HUDEP-2 (cell line): ENCODE measurements around the gene SLC25A18.
"Not testable (repeated sequence)": the region's sequence is repeated elsewhere in the genome, so short reads cannot be mapped to it uniquely, and the experiment has no call there.

Experiments used
- DNase-seq, 76 experiments: peaks; one replicate each; lab custom pipeline; 2025; ENCODE audit not compliant: unreplicated experiment in 76 of 76; lab: John Stamatoyannopoulos, UW

Gene SLC25A18

GRCh38 chr22:17601031-17601430 lies 37.7 kb downstream of the SLC25A18 start:
- DNase-seq: no peak

- no peak for DNase-seq
Observed at GRCh38 chr22:17603668-17604067, 40.4 kb downstream of the SLC25A18 start.

DNA sequence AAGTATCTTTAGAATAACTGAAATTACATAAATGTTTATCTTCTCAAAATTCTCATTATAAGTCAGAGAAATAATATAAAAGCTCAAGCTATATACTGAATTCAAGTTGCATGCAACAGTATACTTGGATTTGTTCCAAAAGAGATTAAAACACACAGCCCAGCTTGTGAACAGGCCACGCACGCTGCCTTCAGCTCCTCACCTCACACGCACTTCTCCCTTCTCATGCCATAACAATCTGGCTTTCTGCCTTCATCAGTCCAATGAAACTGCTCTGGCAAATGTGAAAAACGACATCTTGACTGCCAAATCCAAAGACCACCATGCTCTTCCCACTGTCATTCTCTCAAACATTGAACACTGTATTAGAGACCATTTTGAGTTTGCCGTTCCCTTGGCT lies 43.2 kb downstream of the SLC25A18 start:
- no peak for DNase-seq

DNA sequence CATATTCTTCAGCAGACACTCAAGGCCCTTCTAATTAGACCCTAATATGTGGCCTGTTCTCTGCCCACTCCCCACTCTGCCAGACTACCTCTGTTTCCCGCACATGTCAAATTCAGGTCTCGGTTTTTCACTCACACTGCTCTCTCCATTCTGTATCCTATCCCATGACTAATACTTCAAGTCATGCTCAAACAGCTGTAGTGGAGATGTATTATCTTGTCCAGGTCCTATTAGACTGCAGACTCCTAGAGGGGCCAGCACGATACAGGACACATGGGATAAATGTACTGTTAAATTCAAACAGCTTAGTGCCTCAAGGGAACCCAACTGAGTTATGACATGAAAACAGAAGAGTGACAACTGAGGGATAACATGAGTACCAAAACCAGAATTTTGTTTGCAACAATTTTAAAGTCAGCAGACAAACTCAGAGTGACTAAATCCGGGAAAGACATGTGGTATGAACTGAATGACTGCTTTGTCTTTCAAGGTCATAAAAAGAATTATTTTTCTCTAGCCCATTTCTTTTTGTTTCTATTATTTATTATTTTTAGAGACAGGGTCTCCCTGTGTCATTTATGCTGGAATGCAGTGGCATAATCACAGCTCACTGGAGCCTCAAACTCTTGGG lies 44.7 kb downstream of the SLC25A18 start:
- no peak for DNase-seq

DNA sequence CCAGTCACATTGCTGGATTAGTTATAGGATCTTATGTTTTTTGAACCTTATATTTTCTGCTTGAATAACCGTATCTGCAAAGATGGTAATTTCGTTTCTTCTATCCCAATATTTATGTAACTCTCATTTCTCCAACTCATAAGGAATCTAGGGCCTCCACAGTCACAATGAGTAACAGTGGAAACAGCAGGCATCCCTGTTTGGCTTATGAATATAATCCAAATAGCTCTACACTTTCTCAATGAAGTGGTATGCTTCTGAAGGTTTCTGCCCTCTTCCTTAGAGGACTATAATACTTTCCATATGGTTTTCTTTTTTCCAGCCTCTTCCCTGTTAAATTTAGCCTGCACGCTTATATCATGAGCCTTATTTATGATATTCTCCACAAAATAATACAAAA lies 48.8 kb downstream of the SLC25A18 start:
- no peak for DNase-seq

DNA sequence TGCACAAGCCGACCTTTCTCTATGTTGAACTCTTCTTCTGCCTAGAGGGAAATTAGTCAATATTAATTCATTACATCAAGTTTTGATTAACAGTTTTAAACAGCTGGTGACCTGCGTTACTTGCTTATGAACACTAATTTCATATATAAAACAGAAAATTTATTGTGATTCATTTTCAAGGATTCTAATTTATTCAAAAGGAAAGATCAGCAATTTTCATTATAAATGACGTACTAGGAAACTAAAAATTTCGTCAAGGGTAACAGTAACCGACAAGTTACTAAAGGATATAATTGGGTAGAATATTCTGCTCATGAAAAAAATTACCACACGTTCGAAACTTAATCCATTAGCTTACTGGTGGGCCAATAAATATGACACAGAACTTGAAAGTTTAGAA lies 50.0 kb downstream of the SLC25A18 start:
- DNase-seq: no peak

DNA sequence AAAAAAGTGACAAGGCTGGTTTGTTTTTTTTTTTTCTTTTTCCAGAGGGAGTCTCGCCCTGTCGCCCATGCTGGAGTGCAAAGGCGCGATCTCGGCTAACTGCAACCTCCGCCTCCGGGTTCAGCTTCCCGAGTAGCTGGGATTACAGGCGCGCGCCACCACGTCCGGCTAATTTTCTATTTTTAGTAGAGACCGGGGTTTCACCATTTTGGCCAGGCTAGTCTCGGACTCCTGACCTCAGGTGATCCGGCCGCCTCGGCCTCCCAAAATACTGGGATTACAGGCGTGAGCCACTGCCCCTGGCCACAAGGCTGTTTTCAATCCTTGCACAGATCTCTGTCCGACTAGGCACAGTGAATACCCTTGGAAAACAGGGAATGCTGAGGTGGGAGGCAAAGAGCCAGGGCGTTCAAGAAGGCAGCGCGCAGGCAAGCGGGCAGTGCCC lies 64.7 kb downstream of the SLC25A18 start:
- no peak for DNase-seq

- DNase-seq: peak; percentile 22 to 97 (median 90)
Observed at GRCh38 chr22:17628406-17629172, 65.3 kb downstream of the SLC25A18 start, which contains the start of gene ATP6V1E1. Gene ATP6V1E1, minus strand, starts transcription at chr22:17628749. Its CDS starts 114 bp downstream, at chr22:17628635.

DNA sequence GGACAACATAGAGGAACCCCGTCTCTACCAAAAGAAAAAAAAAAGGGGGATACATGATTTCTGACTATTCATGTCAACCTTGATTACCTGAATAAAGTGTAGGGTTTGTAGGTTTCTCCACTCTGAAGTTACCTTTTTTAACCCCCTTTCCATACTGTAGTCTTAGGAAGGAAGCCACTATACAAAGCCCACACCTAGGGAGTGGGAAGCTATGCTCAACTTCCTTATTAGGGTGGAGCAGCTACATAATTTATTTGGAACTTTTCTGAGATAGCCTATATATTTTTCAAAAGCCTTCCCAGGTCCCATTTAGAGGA lies 65.8 kb downstream of the SLC25A18 start:
- DNase-seq: no peak

- DNase-seq: no peak
Observed at GRCh38 chr22:17629641-17630040, 66.3 kb downstream of the SLC25A18 start.

DNA sequence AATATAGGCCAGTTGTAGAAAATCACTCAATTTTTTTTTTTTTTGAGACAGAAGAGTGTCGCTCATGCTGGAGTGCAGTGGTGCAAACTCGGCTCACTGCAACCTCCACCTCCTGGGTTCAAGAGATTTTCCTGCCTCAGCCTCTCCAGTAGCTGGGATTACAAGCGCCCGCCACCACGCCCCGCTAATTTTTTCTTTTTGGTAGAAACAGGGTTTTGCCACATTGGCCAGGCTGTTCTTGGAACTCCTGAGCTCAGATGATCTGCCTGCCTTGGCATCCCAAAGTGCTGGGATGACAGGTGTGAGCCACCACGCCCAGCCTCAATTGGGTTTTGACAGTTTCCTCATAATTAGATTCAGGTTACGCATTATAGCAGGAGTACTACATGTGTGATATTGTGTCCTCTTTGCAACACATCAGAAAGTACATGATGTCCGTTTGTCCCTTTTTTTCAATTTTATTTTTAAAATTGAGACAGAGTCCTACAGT lies 67.8 kb downstream of the SLC25A18 start:
- no peak for DNase-seq

DNA sequence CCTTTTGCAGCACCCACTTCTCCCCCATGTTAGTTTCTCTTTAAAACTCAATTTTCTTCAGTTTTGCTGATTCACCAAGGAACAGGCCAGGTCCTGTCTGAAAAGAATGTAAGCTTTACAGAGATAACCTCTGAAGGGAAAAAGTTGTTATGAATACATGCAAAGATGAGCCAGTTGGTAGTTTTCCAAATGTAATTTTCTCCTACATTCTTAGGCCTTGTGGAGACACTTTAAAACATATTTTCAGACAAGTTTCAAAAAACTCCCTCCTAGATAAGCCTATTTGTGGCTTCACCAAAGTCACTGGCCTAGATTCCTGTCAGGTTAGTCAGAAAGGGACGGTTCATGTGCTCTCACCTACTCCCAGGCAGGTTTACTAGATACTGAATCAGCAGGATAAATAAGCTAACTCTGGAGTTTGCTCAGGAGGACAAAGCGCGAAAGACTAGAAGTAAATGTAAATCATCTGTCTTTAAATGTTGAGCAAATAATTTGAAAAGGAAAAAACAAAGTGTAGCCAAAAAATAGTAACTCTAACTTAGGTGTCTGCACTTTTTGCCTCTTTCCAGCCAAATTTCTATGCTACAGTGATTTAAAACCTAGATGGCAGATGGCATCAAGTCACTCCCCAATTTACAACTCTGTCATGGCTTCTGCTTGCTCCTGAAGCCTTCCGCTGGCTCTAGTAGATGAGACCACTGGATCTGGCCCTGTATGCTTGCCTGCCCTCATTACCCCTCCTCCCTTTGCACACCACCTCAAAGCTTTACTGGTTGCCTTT lies 70.1 kb downstream of the SLC25A18 start:
- peak in 18 of 76 experiments; percentile 5 to 45 (median 22) for DNase-seq

DNA sequence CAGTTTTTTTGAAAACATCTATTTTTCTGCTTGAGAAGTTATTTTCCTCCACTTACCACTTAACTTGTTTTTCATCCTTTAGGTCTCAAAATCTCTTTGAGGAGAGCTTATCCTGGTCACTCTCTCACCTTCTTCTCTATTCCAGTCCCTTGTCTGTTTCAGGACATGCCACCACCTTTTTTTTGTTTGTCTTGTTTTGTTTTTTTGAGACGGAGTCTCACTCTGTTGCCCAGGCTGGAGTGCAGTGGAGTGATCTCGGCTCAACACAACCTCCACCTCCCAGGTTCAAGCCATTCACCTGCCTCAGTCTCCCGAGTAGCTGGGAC lies 70.7 kb downstream of the SLC25A18 start:
- DNase-seq: no peak

DNA sequence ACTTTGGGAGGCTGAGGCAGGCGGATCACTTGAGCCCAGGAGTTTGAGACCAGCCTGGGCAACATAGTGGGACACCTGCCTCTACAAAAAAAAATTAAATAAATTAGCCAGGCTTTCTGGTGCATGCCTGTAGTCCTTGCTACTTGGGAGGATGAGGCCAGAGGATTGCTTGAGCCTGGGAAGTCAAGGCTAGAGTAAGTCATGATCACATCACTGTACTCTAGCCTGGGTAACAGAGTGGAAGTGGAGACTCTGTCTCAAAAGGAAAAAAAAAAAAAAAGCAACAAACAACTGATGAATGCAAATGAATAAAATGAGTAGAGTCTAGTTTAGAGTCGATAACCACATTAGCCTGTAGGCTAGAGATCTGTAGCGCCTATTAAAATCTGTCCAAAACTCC lies 71.4 kb downstream of the SLC25A18 start:
- no peak for DNase-seq

DNA sequence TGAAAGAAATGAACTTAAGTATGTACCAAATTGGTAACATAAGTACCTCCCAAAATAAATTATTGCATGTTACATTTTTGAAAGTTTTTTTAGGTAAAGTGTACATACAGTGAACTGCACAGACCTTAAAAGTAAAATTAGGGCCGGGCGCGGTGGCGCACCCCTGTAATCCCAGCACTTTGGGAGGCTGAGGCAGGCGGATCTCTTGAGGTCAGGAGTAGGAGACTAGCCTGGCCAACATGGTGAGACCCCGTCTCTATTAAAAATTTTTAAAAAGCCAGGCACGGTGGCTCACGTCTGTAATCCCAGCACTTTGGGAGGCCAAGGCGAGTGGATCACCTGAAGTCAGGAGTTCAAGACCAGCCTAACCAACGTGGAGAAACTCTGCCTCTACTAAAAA lies 73.6 kb downstream of the SLC25A18 start:
- DNase-seq: not testable (repeated sequence)

DNA sequence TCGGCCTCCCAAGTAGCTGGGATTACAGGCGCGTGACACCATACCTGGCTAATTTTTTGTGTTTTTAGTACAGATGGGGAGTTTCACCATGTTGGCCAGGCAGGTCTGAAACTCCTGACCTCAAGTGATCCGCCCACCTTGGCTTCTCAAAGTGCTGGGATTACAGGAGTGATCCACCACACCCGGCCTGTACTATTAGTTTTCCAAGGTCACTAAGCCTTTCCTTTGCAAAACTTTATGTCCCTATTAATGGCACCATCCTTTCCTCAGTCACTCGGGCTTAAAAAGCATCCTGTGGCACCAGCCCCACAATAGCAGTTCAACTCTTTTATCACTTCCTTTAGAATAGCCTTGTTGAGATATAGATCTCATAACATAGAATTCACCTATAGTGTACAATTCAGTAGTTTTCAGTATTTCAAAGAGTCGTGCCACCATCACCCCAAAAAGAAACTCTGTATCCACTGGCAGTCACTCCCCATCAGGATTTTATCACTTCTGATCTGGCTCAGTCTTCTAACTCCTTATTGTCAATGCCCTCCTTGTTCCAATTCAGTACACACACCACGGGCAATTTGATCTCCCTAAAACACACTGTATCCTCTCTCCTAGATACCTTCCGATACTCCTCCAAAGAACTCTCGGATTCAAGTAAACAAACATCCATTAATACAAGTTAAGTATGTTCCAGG lies 74.3 kb downstream of the SLC25A18 start:
- peak in 7 of 76 experiments; percentile 28 to 58 (median 47) for DNase-seq

DNA sequence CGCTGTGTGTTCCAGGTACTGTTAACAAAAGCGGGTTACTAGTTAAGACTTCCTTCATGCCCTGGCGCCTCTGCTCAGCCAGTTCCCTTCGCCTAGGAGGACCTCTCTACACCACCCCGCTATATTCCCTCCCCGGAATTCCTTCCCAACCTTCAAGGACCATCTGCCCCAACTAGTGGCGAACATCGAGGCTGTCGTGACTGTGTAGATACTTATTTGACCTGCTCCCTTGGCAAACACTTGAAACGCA lies 74.8 kb downstream of the SLC25A18 start:
- peak in 19 of 76 experiments; percentile 19 to 58 (median 38) for DNase-seq

GRCh38 chr22:17638432-17639246 lies 75.3 kb downstream of the SLC25A18 start, which contains the start of gene BCL2L13:
Gene BCL2L13, plus strand, starts transcription at chr22:17638757. Its CDS starts 16,955 bp downstream, at chr22:17655712.
- DNase-seq: peak in 75 of 76 experiments; percentile 50 to 91 (median 81)

- peak in 26 of 76 experiments; percentile 2 to 49 (median 15) for DNase-seq
Observed at GRCh38 chr22:17639247-17639741, 76.0 kb downstream of the SLC25A18 start.
